Liver (tissue), 9 donors: Measurements from ENCODE around the gene ELAC1. TPM values are rescaled to one million over a fixed set of nuclear protein-coding genes. Genes with fewer than 3 reads are reported as not detected.
"Not testable (repeated sequence)": the region's sequence is repeated elsewhere in the genome, so short reads cannot be mapped to it uniquely, and the experiment has no call there.

Source experiments
- DNase-seq: peaks from one replicate; pipeline ENCODE4 v3.0.0-alpha.2; 2017; ENCODE audit warnings: low spot score
- H3K27ac ChIP-seq, 2 donors: one replicate each; pipeline ENCODE4 v1.7.0; 2013; ENCODE audit warnings: inconsistent platforms in 2 of 2, low read length in 2 of 2, control low read depth in 1 of 2, low read depth in 1 of 2, mild to moderate bottlenecking in 1 of 2
- H3K27me3 ChIP-seq, 4 donors: one replicate each; pipeline versions ENCODE4 v1.6.1 to v1.7.0; 2013; ENCODE audit warnings: low read length in 3 of 4, inconsistent platforms in 1 of 4, mild to moderate bottlenecking in 1 of 4, moderate library complexity in 1 of 4; ENCODE audit not compliant: control insufficient read depth in 4 of 4, insufficient read depth in 4 of 4
- H3K36me3 ChIP-seq, 4 donors: one replicate each; pipeline versions ENCODE4 v1.6.1 to v1.7.0; 2013; ENCODE audit warnings: low read length in 3 of 4, mild to moderate bottlenecking in 3 of 4, low read depth in 1 of 4, moderate library complexity in 1 of 4; ENCODE audit not compliant: control insufficient read depth in 4 of 4, insufficient read depth in 3 of 4
- H3K4me1 ChIP-seq, 4 donors: one replicate each; pipeline versions ENCODE4 v1.6.1 to v1.7.0; 2013; ENCODE audit warnings: low read length in 3 of 4, mild to moderate bottlenecking in 3 of 4, moderate library complexity in 1 of 4; ENCODE audit not compliant: control insufficient read depth in 4 of 4, insufficient read depth in 4 of 4
- H3K4me3 ChIP-seq, 3 donors: one replicate each; pipeline versions ENCODE4 v1.6.1 to v1.7.0; 2013; ENCODE audit warnings: low read length in 3 of 3, control low read depth in 1 of 3, low read depth in 1 of 3, mild to moderate bottlenecking in 1 of 3
- H3K9ac ChIP-seq, 2 donors: one replicate each; pipeline ENCODE4 v1.7.0; 2013; ENCODE audit warnings: low read length in 2 of 2, mild to moderate bottlenecking in 2 of 2, moderate library complexity in 2 of 2, control low read depth in 1 of 2, low read depth in 1 of 2
- H3K9me3 ChIP-seq, 4 donors: one replicate each; pipeline versions ENCODE4 v1.6.1 to v1.7.0; 2013; ENCODE audit warnings: low read length in 3 of 4; ENCODE audit not compliant: control insufficient read depth in 4 of 4
- CTCF ChIP-seq: fragments of 150-350 bp; IDR thresholded peaks from 2 replicates; pipeline ENCODE4 v1.5.1; 2017; ENCODE audit warnings: improper control_type of control experiment, low read depth, low read length; ENCODE audit not compliant: missing input control
- EGR1 ChIP-seq, 2 donors: IDR thresholded peaks; 2 replicates each; pipeline ENCODE4 v1.6.1; 2016 to 2018; ENCODE audit warnings: antibody characterized with exemption in 2 of 2, low read depth in 2 of 2
- FOXA2 ChIP-seq: IDR thresholded peaks from 2 replicates; pipeline ENCODE4 v1.6.1; 2016; ENCODE audit warnings: antibody characterized with exemption
- HNF4G ChIP-seq: IDR thresholded peaks from 2 replicates; pipeline ENCODE4 v1.6.1; 2016; ENCODE audit warnings: antibody characterized with exemption
- JUND ChIP-seq, 2 donors: IDR thresholded peaks; 2 replicates each; pipeline ENCODE4 v1.6.1; 2016; ENCODE audit warnings: antibody characterized with exemption in 2 of 2
- MAX ChIP-seq: IDR thresholded peaks from 2 replicates; pipeline ENCODE4 v1.6.1; 2016; ENCODE audit warnings: antibody characterized with exemption
- NR2F2 ChIP-seq: IDR thresholded peaks from 2 replicates; pipeline ENCODE4 v1.6.1; 2016; ENCODE audit warnings: antibody characterized with exemption
- RAD21 ChIP-seq, 2 donors: IDR thresholded peaks; 2 replicates each; pipeline ENCODE4 v1.6.1; 2016; ENCODE audit warnings: antibody characterized with exemption in 2 of 2, mild to moderate bottlenecking in 2 of 2
- RXRA ChIP-seq, 2 donors: IDR thresholded peaks; 2 replicates each; pipeline ENCODE4 v1.6.1; 2017 to 2018; ENCODE audit warnings: antibody characterized with exemption in 2 of 2, mild to moderate bottlenecking in 1 of 2
- YY1 ChIP-seq: IDR thresholded peaks from 2 replicates; pipeline ENCODE4 v1.6.1; 2016; ENCODE audit warnings: antibody characterized with exemption, mild to moderate bottlenecking
- ZBTB33 ChIP-seq: IDR thresholded peaks from 2 replicates; pipeline ENCODE4 v1.6.1; 2016; ENCODE audit warnings: antibody characterized with exemption
- WGBS: extraction: QIAGEN DNeasy Blood & Tissue Kit; methylation state at CpG from one replicate; pipeline ENCODE4 v1.1.7; 2013; 5-methylcytosine and 5-hydroxymethylcytosine counted together
- polyA plus RNA-seq, 2 donors: library from polyadenylated mRNA; stranded (reverse) in 1 of 2; unstranded in 1 of 2; fragments of 200-250 nt in 1 of 2; fragments of >200 nt in 1 of 2; fragmentation: Nextera tagmentation in 1 of 2; extraction: Ambion mirVana in 1 of 2; gene quantifications; one replicate each; pipeline versions ENCODE4 v1.2.1 to v1.2.3, GENCODE V29; 2013 to 2015
- total RNA-seq, 2 donors: library from RNA; depleted of rRNA; stranded (reverse); fragments of >200 nt; gene quantifications; one replicate each; pipeline ENCODE4 v1.2.3, GENCODE V29; 2014
- TF ChIP-seq, protein P1 (sequence below): IDR thresholded peaks from 2 replicates; pipeline ENCODE4 v1.6.1; 2016; ENCODE audit warnings: antibody characterized with exemption, mild to moderate bottlenecking
- TF ChIP-seq, protein P2 (sequence below): IDR thresholded peaks from 2 replicates; pipeline ENCODE4 v1.6.1; 2016; ENCODE audit warnings: antibody characterized with exemption
- donor health status: healthy.
- donor health status: healthy.
- donor health status: healthy.
- donor health status: healthy.
- donor health status: healthy.

Gene ELAC1
- total and polyA plus RNA-seq, 4 donors: 4.9 to 10.2 (median 7.0) TPM

GRCh38 chr18:50994031-50994430 lies 26.2 kb downstream of the ELAC1 start:
- Histone ChIP-seq H3K9me3 (no peaks in the 10 kb centered on the region), H3K27ac (no peak overlapping the region), H3K9ac (no peak overlapping the region), H3K27me3 (no peaks in the 10 kb centered on the region), H3K4me1 (no peaks in the 10 kb centered on the region), H3K4me3 (no peak overlapping the region), H3K36me3 (no peaks in the 10 kb centered on the region)
- DNase-seq: no peak
- 91% methylated on average over 2 of the region's 2 CpGs for WGBS
- no peak for TF ChIP-seq CTCF
- TF ChIP-seq JUND (IDR thresholded peaks at IDR 0.05): no peak
- no peak for TF ChIP-seq ZBTB33
- TF ChIP-seq YY1: no peak
- TF ChIP-seq FOXA2: no peak
- TF ChIP-seq, protein P1, sequence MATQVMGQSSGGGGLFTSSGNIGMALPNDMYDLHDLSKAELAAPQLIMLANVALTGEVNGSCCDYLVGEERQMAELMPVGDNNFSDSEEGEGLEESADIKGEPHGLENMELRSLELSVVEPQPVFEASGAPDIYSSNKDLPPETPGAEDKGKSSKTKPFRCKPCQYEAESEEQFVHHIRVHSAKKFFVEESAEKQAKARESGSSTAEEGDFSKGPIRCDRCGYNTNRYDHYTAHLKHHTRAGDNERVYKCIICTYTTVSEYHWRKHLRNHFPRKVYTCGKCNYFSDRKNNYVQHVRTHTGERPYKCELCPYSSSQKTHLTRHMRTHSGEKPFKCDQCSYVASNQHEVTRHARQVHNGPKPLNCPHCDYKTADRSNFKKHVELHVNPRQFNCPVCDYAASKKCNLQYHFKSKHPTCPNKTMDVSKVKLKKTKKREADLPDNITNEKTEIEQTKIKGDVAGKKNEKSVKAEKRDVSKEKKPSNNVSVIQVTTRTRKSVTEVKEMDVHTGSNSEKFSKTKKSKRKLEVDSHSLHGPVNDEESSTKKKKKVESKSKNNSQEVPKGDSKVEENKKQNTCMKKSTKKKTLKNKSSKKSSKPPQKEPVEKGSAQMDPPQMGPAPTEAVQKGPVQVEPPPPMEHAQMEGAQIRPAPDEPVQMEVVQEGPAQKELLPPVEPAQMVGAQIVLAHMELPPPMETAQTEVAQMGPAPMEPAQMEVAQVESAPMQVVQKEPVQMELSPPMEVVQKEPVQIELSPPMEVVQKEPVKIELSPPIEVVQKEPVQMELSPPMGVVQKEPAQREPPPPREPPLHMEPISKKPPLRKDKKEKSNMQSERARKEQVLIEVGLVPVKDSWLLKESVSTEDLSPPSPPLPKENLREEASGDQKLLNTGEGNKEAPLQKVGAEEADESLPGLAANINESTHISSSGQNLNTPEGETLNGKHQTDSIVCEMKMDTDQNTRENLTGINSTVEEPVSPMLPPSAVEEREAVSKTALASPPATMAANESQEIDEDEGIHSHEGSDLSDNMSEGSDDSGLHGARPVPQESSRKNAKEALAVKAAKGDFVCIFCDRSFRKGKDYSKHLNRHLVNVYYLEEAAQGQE: no peak
- TF ChIP-seq, protein P2, sequence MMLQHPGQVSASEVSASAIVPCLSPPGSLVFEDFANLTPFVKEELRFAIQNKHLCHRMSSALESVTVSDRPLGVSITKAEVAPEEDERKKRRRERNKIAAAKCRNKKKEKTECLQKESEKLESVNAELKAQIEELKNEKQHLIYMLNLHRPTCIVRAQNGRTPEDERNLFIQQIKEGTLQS: no peak
- TF ChIP-seq NR2F2: no peak

GRCh38 chr18:51003174-51003573 lies 35.3 kb downstream of the ELAC1 start:
- not testable (repeated sequence) for H3K36me3 ChIP-seq, H3K9ac ChIP-seq, H3K4me1 ChIP-seq, DNase-seq, H3K27ac ChIP-seq, H3K4me3 ChIP-seq, H3K27me3 ChIP-seq, H3K9me3 ChIP-seq
- WGBS: 98% methylated on average over 2 of the region's 2 CpGs

DNA sequence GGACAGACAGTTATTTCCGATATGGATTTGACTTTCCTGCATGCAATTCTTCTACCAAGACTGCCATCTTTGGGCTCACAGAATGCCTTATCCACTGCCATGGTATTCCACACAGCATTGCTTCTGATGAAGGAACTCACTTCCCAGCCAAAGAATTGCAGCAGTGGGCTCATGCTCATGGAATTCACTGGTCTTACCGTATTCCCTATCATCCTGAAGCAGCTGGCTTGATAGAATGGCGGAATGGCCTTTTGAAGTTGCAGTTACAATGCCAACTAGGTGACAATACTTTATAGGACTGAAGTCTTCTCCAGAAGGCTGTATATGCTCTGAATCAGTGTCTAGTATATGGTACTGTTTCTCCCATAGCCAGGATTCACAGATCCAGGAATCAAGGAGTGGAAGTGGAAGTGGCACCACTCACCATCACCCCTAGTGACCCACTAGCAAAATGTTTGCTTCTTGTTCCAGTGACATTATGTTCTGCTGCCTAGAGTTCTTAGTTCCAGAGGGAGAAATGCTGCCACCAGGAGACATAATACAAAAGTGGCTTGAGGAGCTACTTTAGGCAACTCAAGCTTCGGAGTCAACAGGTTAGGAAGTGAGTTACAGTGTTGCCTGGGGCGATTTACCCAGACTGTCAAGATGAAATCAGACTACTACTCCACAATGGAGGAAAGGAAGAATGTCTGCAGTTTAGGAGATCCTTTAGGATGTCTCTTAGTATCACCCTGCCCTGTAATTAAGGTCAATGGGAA lies 38.4 kb downstream of the ELAC1 start:
- Histone ChIP-seq H3K9ac (no peak overlapping the region), H3K27ac (no peak overlapping the region), H3K36me3 (no peaks in the 10 kb centered on the region), H3K9me3 (no peaks in the 10 kb centered on the region), H3K27me3 (no peaks in the 10 kb centered on the region), H3K4me3 (no peak overlapping the region), H3K4me1 (no peaks in the 10 kb centered on the region)
- DNase-seq: no peak
- whole genome bisulfite sequencing: 96% methylated on average over 5 of the region's 5 CpGs
- TF ChIP-seq ZBTB33 (no peak), MAX (no peak), HNF4G (no peak), JUND (IDR thresholded peaks at IDR 0.05) (no peak), YY1 (no peak), EGR1 (IDR thresholded peaks at IDR 0.05; ENCODE audit: low read depth in 2 of 2) (no peak), CTCF (no peak), RAD21 (IDR thresholded peaks at IDR 0.05) (no peak), RXRA (IDR thresholded peaks at IDR 0.05) (no peak)
- TF ChIP-seq, protein P2: no peak
